ENCODE measurements around the gene ARPC2.
"Not testable (repeated sequence)": the region's sequence is repeated elsewhere in the genome, so short reads cannot be mapped to it uniquely, and the experiment has no call there.

Gene ARPC2

DNA sequence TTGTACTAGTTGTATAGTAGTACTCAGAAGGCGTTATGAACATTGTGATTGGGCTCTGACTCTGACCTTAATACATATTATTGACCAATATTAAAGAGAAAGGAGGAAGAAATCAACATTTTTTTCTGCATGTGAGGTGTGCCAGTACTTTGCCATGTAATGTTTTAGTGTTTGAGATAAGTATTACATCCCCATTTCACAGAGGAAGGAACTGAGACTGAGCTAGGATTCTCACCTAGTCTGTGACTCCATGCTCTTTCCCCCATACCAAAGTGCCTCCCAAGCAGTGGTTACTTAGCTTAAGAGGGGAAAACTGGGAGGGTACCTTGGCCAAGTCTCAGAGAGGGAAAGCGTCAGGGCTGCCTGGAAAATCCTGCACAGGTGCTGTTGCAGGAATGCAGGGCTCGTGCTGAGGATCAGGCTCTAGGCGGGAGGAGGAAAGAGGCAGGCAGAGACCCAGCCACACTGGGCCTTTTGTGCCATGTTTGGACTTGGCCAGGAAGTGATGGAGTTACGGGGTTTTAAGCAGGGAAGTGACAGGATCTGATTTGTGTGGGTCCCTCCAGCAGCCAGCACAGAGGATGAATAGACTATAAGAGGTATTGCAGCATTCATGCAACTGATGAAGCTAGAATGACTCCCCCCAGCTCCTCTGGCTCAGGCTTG is 55.0 kb downstream of the ARPC2 start:
- DNase-seq, result no peak

DNA sequence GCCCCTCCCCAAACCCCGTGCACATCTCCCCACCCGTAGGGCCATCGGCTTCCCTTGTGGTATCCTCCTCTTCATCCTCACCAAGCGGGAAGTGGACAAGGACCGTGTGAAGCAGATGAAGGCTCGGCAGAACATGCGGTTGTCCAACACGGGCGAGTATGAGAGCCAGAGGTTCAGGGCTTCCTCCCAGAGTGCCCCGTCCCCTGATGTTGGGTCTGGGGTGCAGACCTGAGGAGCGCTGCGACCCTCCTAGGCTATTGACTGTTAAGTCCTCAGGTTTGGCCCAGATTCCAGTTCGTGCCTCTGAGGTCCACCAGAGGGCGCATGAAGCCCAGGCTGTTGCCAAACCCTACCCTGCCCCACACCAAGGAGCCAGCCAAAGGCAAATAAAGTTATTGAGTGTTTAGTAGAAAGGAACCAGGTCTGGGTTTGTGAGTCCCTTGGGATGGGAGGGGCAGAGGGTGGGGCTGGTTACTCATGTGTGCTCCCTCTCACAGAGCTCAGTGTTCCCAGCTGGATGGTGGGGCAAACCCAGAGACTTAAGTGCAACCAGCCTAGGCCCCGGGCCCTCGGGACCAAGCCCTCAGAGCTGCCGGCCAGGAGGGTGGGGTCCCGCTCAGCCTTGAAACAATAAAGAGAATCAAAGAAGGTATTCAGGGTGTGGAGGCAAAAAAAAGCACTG is 55.7 kb downstream of the ARPC2 start:
- DNase-seq, result peak; percentile 88

DNA sequence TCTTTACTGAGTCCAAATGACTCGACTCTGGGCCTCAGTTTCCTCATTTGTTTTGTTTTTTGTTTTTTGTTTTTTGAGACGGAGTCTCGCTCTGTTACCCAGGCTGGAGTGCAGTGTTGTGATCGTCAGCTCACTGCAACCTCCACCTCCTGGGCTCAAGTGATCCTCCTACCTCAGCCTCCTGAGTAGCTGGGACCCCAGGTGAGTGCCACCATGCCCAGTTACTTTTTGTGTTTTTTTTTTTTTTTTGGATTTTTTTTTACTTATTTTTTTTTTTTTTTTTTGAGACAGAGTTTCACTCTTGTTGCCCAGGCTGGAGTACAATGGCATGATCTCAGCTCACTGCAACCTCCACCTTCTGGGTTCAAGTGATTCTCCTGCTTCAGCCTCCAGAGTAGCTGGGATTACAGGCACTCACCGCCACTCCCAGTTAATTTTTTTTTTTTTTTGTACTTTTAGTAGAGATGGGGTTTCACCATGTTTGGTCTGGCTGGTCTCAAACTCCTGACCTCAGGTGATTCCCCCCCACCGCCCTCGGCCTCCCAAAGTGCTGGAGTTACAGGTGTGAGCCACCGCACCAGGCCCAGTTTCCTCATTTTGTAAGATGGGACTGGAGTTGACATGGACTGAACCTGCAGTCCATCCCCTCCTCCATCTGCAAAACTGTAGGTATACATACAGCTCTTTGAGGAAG is 56.4 kb downstream of the ARPC2 start:
- not testable (repeated sequence) for DNase-seq

DNA sequence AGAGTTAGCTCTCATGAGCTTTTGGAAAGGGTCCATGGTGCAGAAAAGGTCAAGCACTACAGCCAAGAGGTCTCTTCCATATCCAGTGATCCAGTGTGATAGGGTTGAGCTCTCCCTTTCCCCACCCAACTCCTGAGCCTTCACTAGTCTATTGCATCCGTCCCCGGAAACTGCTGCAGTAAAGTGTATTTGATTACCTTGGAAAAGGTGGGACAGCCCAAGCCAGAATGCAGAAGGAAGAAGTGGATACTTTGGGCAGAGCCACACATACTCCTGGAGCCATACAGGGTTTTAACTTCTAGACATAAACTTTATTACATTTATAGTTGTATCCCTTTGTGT is 56.9 kb downstream of the ARPC2 start:
- DNase-seq, result no peak

DNA sequence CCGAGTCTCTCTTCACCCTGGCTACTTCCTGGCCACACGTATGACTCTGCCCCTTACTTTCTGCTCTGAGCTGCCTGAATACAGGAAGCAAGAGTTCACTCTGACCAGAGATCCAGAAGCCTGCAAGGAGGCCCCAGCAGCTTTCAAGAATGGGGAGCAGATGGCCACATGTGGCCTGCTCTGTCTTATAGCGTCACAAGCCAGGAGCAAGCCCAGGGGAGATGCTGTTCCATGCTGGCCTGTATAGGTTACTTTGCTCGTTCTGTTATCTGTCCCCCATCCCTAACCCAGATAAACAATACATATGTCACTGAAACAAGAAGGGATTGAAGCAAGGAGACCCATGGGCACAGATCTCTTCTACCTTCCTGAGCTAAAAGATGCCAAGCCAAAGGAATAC is 57.6 kb downstream of the ARPC2 start:
- DNase-seq, result no peak

DNA sequence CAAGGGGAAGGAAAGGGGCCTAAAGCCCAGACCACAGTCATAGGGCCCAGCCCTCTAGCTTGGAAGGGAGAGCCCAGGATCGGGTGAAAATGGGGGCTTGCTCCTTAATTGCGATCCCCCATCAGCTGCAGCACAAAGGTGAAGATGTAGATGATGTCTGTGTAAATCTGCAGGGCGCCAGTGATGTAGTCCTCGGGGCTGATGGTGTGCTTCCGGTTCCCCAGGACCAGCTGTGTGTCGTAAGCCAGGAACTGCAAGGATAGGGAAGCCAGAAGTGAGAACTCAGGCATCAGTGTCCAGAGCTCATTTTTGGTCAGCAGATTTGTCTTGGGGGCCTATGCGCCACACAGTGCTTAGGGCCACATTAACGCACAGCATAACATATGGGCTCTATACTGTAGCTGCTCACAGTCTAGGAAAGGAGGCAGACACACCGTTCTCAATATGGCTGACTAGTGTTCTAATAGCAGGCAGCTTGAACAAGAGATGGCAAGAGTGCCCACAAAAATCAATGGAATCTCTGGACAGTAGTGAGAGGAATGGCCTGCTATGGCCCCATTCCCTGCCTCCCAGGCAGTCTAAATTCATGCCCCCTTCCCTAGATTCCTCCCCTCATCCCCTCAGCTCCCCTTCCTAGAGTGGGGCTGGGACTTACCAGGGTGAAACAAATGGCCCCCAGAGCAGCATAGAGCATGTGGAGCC is 58.5 kb downstream of the ARPC2 start:
- DNase-seq, result no peak

DNA sequence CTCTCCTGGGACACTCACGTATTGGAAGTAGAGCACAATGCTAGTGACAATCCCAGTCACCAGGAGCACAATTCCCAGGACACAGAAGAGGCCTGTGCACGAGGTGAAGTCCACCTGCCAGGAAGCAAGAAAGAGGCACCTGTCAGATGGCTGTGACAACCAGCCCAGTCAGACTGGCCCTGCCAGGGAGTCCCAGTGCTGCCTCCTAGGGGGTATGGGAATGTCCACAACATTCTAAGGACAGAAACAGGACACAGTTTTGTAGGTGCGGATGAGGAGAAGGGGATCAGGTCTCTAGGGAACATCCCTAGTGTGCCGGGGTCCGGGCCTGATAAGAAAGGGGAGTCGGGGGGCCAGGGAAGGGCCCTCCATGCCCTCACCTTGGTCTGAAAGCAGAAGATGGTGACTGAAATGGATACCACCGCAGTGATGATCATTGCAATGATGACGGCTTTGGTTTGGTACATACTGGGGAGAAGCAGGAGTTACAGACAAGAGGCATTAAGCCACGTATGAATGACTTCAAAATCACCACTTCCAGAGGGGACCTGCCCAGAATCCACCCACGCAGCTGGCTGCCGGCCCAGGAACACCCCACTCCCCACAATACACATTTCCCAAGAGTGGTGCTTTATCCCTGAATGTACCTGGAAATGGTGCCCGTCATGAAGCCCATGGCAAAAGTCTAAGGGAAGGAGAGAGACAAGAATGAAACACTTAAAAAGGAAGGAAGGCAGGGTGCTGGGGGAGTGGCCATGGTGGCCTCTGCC is 60.2 kb downstream of the ARPC2 start:
- DNase-seq, result no peak

DNA sequence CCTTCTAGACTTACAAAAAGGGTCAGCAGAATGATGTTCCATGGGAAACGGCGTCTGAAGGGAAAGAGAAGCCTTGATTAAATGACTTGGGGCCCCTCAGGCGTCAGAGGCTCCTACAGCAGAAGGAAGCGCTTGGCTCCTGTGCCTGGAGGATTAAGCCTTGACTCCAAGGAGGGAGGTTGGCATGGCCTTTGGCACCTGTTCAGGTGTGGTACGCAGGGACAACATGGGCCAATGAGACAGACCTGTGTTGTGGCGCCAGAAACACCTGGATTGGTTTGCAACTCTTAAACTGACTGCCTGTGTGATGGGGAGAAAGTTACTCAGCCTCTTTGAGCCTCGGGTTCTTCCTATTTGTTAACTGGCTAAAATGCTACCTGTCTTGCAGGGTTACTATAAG is 60.9 kb downstream of the ARPC2 start:
- DNase-seq, result no peak

DNA sequence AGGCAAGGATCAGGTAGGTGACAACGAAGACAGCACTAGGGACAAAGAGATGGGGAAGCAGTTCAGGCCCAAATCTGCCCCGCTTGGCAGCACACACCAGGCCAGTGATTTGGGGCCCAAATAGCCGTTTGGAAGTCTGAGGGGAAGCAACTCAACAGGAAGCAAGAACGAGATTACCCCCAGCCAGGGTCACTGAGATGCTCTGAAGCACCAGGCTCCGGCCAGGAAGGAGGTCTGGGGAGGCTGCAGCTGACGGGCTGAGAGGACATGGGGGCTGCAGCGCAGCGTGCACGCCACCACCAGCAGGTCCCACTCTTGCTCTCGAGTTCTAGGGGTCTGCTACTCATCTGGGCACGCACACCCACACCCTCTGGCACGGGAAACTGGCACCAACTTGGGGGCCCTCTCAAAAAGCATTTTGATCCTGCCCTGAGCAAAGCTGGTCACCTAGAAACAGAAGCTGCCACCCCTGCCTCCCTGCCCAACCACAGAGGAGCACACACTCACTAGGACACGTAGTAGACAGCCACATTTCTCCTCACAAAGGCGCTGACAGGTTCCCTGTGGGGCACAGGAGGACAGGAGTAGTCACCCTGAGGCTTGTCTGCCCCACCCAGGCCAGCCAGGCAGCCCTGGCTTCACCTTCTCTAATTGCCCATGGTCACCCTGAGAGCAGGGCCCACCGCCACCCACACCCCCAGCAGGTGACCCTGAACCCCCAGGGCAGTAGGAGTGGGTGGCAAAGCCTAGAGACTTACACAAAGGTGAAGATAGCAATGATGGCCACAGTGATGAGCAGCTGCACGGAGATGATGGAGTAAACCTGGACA is 61.8 kb downstream of the ARPC2 start:
- no peak for DNase-seq

DNA sequence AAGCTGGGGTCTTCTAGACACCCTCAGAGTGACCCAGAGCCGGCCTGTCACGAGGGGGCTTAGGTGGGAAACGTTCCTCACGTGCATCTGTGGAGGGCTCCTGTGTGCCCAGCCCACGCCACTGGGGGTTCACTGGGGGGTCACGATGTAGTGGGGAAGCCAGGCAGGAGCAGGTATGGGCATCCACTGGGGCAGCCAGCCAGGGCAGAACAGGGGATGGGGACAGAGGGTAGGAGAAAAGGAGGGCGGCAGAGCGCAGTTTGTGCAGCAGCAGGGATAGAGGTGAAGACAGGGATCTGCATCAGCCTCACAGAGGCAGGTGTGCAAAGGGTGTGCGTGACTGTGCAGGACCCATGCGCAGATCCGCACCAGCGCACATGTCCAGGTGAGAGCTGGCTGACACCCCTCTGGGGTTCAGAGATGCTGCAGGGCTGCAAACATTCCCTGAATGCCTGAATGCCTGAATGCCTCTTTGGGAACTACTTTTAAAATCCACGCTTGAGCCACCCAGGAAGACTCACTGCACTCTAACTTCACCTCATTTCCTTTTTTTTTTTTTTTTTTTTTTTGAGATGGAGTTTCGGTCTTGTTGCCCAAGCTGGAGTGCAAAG is 63.4 kb downstream of the ARPC2 start:
- no peak for DNase-seq

DNA sequence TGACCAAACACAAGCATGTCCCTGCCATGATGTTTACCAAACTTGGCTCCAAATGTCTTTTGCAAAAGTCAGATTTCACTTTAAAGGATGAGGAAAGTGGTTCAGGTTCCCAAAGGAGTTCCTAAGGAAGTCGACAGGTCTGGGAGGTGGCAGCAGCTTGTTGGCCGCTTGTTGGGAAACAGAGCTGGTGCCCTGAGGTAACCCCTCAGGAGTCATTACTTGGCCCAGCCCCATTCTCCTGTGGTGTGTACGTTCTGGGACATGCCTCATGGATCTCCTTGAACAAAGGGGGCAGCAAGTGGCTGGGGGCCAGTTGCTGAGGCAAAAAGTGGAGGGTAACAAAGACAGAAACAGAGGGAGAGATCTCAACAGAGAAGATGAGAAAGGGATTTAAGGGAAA is 64.5 kb downstream of the ARPC2 start:
- DNase-seq, result no peak

DNA sequence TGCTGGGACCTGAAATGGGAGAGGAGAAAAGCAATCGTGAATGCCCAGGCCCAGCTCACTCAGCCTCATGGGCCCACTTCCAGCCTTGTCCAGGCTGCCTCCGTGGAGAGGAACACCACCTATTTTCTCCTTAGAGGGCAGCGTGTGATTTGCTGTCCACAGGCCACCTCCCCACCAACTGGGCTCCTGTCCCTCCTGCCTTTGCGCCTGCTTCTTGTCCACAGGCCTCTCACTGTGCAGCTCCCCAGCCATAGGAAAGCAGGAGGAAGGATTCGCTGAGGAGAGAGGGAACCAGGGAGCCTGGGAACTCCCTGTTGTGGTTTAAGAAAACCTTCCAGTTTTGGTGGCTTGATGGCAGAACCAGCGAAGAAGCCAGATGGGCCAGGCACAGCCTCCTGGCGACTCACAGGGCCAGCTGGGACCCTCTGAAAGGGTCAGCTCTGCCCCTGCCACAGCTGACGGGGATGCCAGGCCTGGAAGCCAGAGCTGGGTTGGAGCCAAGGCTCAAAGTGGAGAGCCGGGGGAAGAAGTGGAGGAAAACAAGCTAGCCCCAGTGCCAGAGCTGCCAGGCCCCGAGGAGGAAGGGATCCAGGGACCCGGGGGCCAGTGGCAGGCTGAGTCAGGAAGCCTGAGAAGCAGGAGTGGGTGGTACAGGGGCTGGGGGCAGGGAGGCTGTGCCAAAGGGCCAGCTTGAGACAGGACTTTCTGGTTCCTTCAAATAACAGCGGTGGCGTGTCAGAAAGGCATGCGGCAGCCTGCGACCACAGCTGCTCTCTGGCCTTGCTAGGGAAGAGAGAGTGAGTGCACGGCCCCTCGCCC is 65.4 kb downstream of the ARPC2 start:
- no peak for DNase-seq

DNA sequence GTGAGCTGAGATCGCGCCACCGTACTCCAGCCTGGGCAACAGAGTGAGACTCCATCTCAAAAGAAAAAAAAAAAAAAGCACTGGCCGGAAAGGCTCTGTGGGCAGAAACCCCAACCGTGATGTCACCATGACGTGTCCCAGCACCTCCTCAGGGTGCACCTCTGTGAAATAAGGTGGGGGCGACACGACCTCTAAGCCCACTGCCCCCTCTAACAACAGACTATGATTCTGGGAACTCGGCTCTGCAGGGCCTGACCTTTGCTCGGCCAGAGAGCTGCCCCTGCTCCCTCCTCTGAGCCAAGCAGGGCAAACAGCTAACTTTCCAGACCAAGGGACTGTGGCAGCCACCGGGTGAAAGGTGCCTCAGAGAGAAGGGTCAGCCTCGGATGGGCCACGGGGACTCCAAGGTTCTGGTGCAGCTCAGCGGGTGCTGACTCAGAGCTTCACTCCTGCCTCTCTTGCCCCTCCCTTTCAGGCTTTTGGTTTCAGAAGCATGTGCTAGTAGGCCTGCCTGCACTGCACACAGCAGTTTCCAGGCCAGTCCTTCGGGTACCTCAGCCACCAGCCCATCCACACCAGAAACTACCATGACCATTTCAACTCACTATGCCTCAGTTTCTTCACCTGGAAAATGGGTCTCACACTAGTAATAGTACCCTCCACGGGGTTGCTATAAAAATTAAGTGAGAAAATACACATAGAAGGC is 67.3 kb downstream of the ARPC2 start:
- DNase-seq, result no peak

DNA sequence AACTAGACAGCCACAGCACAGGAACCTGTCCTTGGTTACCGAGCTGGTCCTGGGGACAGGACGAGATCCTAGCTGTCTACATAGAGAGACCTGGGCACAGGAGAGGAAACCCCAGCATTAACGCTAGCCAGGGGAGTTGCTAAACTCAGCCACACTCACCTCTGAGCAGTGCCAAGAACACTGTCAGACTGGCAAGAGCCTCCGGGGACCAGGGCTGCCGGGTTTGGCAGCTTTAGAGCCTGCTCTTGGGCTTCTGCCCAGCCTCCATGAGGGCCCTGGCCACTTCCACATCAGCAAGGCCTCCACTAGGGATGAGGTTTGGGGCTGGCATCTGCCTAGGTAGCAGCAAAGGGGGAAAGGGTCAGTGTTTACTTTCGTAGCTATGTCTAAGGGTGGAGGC is 68.6 kb downstream of the ARPC2 start:
- DNase-seq, result no peak

DNA sequence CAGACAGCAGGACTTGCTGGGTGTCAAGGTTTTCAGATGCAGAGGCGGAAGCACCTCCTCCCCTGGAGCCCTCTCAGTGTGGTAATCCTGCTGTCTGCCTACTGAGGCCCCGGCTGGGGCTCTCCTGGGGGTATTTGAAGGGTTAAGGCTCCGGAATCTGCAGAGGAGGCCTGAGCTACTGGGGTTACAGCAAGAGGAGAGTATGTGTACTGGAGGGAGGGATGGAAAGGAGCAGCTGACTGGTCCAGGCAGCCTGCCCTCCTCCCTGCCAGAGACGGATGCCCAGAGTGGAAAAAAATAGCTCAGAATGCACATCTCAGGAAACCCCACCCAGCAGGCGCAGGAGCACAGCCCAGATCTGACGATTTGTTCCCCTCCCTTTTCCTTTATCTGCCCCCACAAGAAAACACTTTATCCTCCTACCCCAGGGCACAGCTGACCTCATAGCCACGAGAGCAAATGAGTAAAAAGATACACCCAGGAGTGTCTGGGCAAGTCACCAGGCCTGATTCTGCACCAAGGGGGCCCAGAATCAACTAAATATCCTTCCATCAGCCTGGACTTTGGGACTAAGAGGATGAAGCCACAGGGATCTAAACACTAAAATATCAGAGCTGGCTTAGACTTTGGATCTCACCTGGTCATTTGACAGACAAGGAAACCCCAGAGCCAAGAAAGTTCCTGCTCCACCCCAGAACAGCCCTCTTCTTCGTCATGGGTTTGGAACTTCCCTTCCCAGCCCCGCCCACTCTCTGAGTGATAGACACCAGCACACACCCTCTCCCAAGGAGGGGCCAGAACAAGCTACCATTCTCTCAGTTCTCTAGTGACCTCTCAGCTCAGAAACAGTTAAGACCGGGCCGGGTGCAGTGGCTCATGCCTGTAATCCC is 69.8 kb downstream of the ARPC2 start:
- DNase-seq, result peak; percentile 30

DNA sequence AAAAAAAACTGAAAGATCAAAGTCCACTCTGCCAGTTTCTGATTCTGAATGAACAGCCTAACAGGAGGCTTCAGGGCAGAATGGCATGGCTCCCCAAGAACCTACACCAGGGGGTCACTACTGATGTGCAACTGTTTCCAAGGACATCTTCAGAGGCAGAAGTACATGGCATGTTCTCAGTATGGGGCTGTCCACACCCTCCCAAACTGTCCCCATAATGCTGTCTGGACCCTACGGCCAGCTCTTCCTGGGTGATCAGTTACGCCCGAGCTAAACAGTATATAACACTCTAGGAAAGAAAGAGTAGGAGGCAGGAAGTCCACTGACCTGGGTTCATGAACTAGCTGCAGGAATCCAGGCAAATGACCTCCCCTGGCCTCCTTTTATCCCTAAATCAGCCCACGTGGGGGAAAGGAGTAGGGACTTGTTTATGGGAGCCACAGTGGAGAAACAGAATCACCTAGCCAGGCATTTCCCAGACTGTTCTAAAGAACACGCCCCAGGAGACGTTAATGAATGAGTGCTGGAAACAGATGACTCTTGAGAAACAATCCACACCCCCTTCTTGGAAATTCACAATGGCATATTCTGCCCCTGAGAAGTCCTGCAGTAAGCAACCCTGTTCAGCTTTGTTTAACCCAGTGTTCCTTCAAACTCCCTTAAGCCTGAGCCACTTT is 72.8 kb downstream of the ARPC2 start:
- DNase-seq, result no peak

DNA sequence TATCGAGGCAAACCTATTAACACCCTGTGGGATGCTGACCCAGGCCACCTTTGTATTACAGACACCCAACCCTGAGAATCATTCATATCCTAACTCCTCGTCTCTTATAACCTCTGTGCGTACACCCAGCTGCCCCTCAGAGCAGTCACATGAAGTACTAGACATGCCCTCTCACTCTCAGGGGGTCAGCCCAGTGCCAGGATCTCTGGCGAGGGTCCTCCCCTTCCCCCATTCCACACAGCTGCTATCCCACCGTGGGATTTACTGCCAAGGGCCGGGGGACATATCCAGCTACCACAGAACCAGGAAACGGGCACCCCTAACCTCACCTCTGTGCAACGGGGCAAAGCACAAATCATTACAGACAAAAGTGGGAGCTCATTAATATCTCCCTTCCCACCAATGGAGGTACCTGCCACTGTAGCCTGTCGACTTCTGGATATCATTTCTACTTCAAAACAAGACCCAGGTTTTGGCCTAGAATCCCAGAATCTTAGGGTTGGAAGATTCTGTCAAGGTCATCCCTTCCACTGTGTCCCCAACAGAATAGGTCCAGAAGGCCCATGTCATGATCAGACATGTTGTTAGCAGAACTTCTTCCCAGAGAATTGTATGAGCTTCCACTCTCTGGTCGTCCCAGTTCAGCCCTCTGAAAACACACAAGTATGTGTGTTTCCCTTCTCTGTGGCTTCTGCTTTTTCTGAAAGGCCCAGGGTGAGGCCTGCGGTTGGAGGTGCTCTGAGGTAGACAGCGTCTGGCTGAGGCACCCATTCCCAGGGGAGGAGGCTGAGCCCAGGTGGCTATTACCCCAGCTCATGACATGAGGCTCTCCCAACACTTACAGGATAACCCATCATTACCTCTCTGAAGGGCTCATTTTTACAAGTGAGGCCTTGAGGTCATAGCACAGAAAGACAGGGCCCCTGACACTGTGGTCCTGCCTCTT is 73.6 kb downstream of the ARPC2 start:
- DNase-seq, result no peak
